Activated CD4-positive, alpha-beta T cell treated with anti-CD3 and anti-CD28 coated beads, Interleukin-2, amount 10 ng/mL, durations not matched to agents 24 days and 14 days (primary cell): ENCODE data around the gene RGS21. TPM values are rescaled to one million over a fixed set of nuclear protein-coding genes. Genes with fewer than 3 reads are reported as not detected.

Source experiments
- DNase-seq: peaks from one replicate; pipeline ENCODE4 v3.0.0; 2022
- H3K27ac Mint-ChIP-seq: one replicate; pipeline ENCODE4 v1.8.0; 2022; ENCODE audit warnings: mild to moderate bottlenecking, mixed read lengths
- H3K27me3 Mint-ChIP-seq: one replicate; pipeline ENCODE4 v1.8.0; 2022; ENCODE audit warnings: mixed read lengths
- H3K36me3 Mint-ChIP-seq: one replicate; pipeline ENCODE4 v1.8.0; 2022; ENCODE audit warnings: low read depth, mild to moderate bottlenecking, mixed read lengths
- H3K4me1 Mint-ChIP-seq: one replicate; pipeline ENCODE4 v1.8.0; 2021; ENCODE audit warnings: mixed read lengths
- H3K4me3 Mint-ChIP-seq: one replicate; pipeline ENCODE4 v1.8.0; 2022; ENCODE audit warnings: mild to moderate bottlenecking, moderate library complexity, mixed read lengths
- H3K9me3 Mint-ChIP-seq: one replicate; pipeline ENCODE4 v1.8.0; 2021; ENCODE audit warnings: mixed read lengths
- intact Hi-C: fragments of 100-400 bp; cut with micrococcal nuclease; formaldehyde crosslinking; loops from one replicate; pipeline ENCODE4 v1.15.1; 2023
- total RNA-seq: library from RNA; stranded (reverse); gene quantifications from 2 replicates; pipeline ENCODE4 v1.2.3, GENCODE V29; 2022

RGS21 gene
- total RNA-seq, 1 donor from 2014 or later, result not detected

DNA sequence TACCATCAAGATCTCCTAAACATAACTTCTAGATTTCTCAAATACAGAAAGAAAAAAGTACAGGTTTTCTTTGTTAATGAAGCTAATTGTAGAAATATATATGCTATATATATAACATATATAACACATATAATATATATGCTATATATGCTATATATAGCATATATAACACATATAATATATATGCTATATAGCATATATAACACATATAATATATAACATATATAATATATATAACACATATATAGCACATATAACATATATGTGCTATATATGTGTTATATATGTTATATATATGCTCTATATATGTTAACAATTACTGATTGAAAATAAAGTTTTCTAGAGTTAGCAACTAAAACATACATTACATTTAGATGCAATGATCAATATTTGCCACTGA, 34.8 kb downstream of the RGS21 start:
- intact Hi-C loops, result no loop called here

DNA sequence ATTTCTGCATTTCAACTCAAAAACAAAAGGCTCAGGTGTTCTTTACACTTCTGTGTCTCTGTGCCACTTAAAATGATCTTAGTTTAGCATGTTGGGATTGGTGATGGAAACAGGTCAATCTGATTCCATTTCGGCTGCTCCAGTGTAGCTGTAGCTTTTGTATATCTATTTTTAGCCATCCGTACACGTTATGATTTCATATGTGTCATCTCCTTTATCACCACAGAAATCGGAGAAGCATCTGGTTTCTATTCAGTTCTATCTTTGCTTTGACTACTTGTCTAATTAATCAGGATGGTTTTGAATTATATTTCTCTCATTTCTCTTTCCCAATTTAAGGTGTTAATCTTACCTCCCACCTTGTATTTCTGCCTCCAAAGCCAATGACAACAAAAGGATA, 41.1 kb downstream of the RGS21 start:
- DNase-seq, result no peak
- no peaks in the 10 kb centered on the region for H3K4me1 Mint-ChIP-seq
- intact Hi-C loops, result no loop called here
- H3K4me3 Mint-ChIP-seq, result no peak overlapping the region
- H3K36me3 Mint-ChIP-seq, result no peaks in the 10 kb centered on the region
- H3K27ac Mint-ChIP-seq, result no peak overlapping the region
- no peaks in the 10 kb centered on the region for H3K27me3 Mint-ChIP-seq
- no peaks in the 10 kb centered on the region for H3K9me3 Mint-ChIP-seq

More for the DNA sequence above, 34.8 kb downstream of the RGS21 start:
- Mint-ChIP-seq H3K27ac (no peak overlapping the region), H3K4me3 (no peak overlapping the region), H3K9me3 (no peaks in the 10 kb centered on the region), H3K27me3 (no peaks in the 10 kb centered on the region), H3K36me3 (no peaks in the 10 kb centered on the region), H3K4me1 (no peaks in the 10 kb centered on the region)
- DNase-seq, result no peak

DNA sequence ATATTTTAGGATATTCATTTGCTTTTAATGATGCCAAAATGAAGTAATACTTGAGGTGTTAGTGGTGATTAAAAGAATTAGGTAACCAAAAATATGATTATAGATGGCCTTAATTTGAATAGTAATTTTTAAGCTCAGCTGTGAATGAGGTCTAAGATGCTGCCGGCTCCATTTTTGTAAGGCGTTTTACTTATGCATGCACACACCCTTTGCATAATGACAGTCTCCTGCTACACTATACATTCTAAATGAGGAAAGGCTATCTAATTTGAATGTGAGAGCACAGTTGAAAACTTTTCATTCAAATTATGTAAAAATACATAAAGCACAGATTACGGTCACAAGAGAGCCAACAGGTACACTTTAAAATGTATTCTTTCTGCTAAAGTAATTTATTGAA, 41.6 kb downstream of the RGS21 start:
- DNase-seq, result no peak
- Mint-ChIP-seq H3K4me3 (no peak overlapping the region), H3K27me3 (no peaks in the 10 kb centered on the region), H3K9me3 (no peaks in the 10 kb centered on the region), H3K4me1 (no peaks in the 10 kb centered on the region), H3K27ac (no peak overlapping the region), H3K36me3 (no peaks in the 10 kb centered on the region)
- intact Hi-C loops, result no loop called here

DNA sequence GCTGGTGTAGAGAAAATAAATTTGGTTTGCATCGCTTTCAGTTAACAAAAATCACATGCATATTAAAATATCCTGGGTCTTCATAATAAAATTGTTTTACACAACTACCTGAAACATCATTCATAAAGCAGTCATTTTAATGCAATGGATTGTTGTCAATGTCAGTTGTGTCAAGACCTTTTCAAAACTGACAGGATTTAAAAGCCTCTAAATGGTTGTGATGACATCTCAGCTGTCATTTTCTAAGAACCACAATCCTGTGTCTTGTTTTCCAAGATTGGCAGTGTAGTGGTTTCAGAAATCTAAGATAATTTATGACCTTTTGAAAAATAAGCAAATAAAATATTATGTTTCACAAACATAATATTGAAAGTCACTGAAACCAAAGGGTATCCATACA, 42.0 kb downstream of the RGS21 start:
- no peaks in the 10 kb centered on the region for H3K36me3 Mint-ChIP-seq
- H3K27me3 Mint-ChIP-seq, result no peaks in the 10 kb centered on the region
- no peaks in the 10 kb centered on the region for H3K9me3 Mint-ChIP-seq
- intact Hi-C loops, result no loop called here
- DNase-seq, result no peak
- no peak overlapping the region for H3K4me3 Mint-ChIP-seq
- no peaks in the 10 kb centered on the region for H3K4me1 Mint-ChIP-seq
- H3K27ac Mint-ChIP-seq, result no peak overlapping the region

DNA sequence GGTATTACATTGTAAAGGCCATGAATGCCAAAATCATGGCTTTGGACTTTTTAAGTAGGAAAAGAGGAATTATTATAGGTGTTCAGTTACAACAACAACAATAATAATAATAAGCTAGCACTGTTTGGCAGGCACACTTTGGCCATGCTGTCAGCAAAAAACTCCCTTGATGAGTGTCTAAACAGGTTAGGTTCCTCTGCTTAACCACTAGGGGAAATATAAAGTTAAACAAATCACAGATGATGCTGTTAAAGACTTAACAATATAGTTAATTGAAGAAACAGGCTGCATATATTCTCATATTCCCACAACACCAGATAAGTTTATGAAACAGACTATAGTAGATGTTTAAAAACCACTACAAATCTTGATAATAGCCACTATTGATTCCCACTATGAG, 46.4 kb downstream of the RGS21 start:
- intact Hi-C loops, result no loop called here
- Mint-ChIP-seq H3K4me1 (no peaks in the 10 kb centered on the region), H3K36me3 (no peaks in the 10 kb centered on the region), H3K27me3 (no peaks in the 10 kb centered on the region), H3K27ac (no peak overlapping the region), H3K9me3 (no peaks in the 10 kb centered on the region), H3K4me3 (no peak overlapping the region)
- no peak for DNase-seq

DNA sequence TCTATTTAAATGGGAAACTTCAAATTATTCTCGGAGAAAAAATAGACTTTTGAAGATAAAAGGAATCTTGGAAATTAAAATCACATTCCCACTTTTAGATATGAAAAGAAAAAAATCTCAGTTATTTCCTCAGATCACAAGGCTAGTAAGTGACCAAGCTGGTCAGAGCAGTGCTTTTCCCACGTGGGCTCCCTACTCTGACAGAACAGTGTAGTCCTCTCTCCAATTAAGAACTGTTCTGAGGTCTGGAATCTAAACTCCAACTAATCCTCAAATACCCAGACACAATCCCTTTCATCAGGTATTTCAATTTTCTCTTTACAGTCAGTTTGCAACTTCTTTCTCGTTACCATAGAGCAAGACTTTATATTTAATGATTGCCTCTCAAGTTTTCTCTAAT, 50.6 kb downstream of the RGS21 start:
- DNase-seq, result no peak
- Mint-ChIP-seq H3K9me3 (no peaks in the 10 kb centered on the region), H3K4me1 (no peaks in the 10 kb centered on the region), H3K36me3 (no peaks in the 10 kb centered on the region), H3K27me3 (no peaks in the 10 kb centered on the region), H3K4me3 (no peak overlapping the region), H3K27ac (no peak overlapping the region)
- intact Hi-C loops, result no loop called here

DNA sequence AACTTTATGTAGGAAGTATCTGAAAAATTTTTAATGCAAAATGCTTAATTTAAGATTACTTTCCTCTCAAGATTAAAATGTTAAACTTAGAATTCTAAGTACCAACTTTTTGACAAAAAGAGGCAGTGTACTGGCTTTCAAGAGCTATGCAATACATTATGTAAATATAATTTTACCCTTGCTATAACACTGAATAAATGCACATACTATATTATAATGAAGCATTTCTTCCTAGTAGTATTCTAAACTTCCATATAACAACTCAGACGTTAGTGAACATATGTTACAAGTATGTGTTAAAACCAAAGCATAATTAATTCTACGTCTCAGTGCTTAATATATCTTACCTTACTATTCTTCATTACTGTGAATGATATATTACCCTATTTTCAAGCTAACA, 58.5 kb downstream of the RGS21 start:
- H3K27me3 Mint-ChIP-seq, result no peaks in the 10 kb centered on the region
- intact Hi-C loops, result no loop called here
- H3K36me3 Mint-ChIP-seq, result no peaks in the 10 kb centered on the region
- H3K4me1 Mint-ChIP-seq, result no peaks in the 10 kb centered on the region
- no peak for DNase-seq
- H3K9me3 Mint-ChIP-seq, result no peaks in the 10 kb centered on the region
- H3K27ac Mint-ChIP-seq, result no peak overlapping the region
- no peak overlapping the region for H3K4me3 Mint-ChIP-seq

DNA sequence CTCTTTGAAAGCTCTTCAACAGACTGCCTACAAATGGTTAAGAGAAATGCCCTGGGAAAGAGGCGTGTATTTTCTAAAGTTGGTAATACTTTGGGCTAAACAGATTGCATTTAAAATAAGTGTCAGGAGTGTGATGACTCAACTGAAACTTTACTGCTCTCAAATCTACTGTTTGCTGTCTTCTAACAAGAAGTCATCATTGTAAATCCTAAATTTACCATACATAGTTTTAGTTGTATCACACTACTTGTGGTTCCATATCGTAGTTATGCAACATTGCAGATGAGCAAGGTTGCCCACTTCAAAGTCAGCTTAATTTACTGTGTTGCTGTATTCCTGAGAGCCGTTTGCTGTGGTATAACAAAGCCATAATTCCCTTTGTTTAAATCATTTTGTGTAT, 59.6 kb downstream of the RGS21 start:
- H3K9me3 Mint-ChIP-seq, result no peaks in the 10 kb centered on the region
- no peak overlapping the region for H3K27ac Mint-ChIP-seq
- intact Hi-C loops, result no loop called here

DNA sequence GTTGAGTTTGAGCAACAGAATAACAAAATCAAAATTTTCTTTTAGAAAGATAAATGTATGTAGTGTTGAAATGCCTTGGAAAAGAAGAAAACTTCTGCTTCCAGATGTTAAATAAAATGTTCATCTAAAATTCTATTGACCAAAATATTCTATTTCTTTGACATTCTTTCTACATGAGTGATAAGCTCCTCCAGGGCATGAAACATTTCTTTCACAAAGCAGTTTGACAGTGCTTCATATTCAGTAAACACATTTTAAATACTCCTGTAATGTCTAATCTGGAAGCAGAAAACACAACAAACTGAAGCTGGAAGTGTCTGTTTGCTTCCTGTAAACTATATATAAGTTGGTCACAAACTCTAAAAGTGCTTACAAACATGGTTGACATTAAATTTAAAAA, 61.5 kb downstream of the RGS21 start:
- no peak overlapping the region for H3K4me3 Mint-ChIP-seq
- H3K27ac Mint-ChIP-seq, result no peak overlapping the region
- H3K9me3 Mint-ChIP-seq, result no peaks in the 10 kb centered on the region
- DNase-seq, result no peak
- intact Hi-C loops, result no loop called here
- H3K27me3 Mint-ChIP-seq, result no peaks in the 10 kb centered on the region
- H3K4me1 Mint-ChIP-seq, result no peaks in the 10 kb centered on the region
- no peaks in the 10 kb centered on the region for H3K36me3 Mint-ChIP-seq

More for the DNA sequence above, 59.6 kb downstream of the RGS21 start:
- Mint-ChIP-seq H3K36me3 (no peaks in the 10 kb centered on the region), H3K27me3 (no peaks in the 10 kb centered on the region), H3K4me3 (no peak overlapping the region), H3K4me1 (no peaks in the 10 kb centered on the region)
- no peak for DNase-seq

DNA sequence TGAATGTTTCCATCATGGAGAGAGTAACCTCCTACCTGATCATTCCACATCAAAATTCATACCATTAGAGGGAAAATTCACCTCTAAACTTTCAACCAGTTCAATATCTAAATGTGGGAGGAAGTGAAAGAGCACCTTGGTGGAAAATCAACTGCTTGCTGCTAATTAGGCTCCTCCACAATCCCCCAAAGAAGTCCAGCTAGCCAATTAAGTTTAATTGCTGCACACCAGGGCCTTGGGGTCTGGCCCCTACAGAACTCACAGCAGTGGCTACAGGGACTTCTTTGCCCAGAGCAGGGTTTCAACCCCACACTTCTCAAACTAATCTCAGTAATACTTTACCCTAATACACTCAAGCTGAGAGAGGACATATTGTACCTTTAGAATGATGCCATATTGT, 62.1 kb downstream of the RGS21 start:
- no peaks in the 10 kb centered on the region for H3K27me3 Mint-ChIP-seq
- H3K9me3 Mint-ChIP-seq, result no peaks in the 10 kb centered on the region
- H3K4me1 Mint-ChIP-seq, result no peaks in the 10 kb centered on the region
- no peak overlapping the region for H3K4me3 Mint-ChIP-seq
- no peak for DNase-seq
- H3K27ac Mint-ChIP-seq, result no peak overlapping the region
- intact Hi-C loops, result no loop called here
- no peaks in the 10 kb centered on the region for H3K36me3 Mint-ChIP-seq

DNA sequence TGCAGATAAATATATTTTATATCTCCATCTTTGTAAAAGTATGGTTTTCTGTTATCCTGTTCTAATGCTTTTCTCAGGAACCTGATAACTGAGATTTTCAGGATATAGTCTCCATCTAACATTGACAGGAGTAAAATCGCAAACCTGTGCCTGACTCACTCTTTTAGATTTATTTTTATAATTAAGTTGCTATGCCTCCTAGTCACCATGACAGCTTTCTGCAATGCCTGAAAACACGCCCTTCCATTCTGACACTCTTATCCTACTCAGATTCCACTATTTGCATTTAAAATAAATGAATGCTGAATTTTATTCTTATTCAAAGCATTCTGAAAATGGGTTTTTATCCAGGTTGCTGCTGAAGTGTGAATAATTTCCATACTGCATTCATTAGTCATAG, 62.8 kb downstream of the RGS21 start:
- Mint-ChIP-seq H3K36me3 (no peaks in the 10 kb centered on the region), H3K27ac (no peak overlapping the region), H3K4me1 (no peaks in the 10 kb centered on the region), H3K4me3 (no peak overlapping the region), H3K27me3 (no peaks in the 10 kb centered on the region), H3K9me3 (no peaks in the 10 kb centered on the region)
- DNase-seq, result no peak
- intact Hi-C loops, result no loop called here

DNA sequence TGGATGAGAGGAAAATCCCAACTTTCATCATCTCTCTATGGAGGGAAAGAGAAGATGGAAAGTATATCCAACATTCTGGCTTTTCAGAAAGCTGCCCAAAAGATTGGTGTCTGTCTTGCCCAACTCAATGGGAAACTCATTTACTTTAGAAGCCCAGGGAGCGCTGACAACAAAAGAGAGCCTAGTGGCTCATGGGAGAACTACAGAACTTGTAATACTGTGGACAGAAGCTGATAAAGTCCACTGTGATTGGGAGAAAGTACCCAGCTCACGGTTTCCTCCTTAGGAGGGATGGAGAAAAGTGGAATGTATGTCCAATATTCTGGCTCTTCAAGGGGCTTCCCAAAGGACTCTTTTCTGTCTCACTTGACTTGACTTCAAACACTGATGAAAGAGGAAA, 66.0 kb downstream of the RGS21 start:
- no peaks in the 10 kb centered on the region for H3K36me3 Mint-ChIP-seq
- no peak overlapping the region for H3K4me3 Mint-ChIP-seq
- no peak for DNase-seq
- H3K27ac Mint-ChIP-seq, result no peak overlapping the region
- peaks cover 2% of the 10 kb centered on the region for H3K4me1 Mint-ChIP-seq
- no peaks in the 10 kb centered on the region for H3K9me3 Mint-ChIP-seq
- H3K27me3 Mint-ChIP-seq, result no peaks in the 10 kb centered on the region
- intact Hi-C loops, result no loop called here

DNA sequence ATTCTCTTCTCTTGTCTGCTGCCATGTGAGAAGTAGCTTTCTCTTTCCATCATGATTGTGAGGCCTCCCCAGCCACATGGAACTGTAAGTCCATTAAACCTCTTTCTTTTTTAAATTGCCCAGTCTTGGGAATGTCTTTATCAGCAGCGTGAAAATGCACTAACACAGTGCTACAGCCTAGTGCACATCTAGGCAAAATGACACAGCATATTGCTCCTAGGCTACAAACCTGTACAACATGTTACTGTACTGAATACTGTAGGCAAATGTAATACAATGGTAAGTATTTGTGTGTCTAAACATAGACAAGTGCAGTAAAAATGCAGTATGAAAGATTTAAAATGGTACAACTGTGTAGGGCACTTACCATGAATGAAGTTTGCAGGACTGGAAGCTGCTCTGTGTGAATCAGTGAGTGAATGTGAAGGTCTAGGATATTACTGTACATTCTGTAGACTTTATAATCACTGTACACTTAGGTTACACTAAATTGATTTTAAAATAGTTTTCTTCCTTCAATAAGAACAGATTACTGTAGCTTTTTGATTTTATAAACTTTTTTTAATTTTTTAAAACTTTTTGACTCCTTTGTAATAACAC, 69.4 kb downstream of the RGS21 start:
- Mint-ChIP-seq H3K9me3 (no peaks in the 10 kb centered on the region), H3K27me3 (no peaks in the 10 kb centered on the region), H3K4me1 (peaks cover 2% of the 10 kb centered on the region), H3K4me3 (no peak overlapping the region), H3K36me3 (no peaks in the 10 kb centered on the region), H3K27ac (no peak overlapping the region)
- intact Hi-C loops, result no loop called here
- DNase-seq, result no peak

DNA sequence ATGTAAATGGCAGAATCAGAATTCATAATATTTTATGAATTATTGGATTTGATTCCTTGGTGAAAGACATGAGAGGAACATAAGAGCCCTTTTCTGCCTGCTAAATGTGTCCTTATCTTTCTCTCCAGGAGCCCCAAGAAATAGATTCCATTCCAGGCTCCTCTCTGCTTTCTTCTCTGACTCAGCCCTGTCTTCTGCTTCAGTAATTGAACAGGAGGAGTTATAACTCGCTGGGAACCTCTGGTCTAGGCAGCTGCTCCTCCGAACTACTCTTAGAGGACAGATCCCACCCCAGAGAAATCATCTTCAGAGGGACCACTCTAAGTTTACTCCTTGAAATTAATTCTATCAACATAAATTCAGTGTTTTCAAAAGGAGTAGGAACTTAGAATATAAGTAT, 78.4 kb downstream of the RGS21 start:
- H3K9me3 Mint-ChIP-seq, result no peaks in the 10 kb centered on the region
- no peak overlapping the region for H3K27ac Mint-ChIP-seq

DNA sequence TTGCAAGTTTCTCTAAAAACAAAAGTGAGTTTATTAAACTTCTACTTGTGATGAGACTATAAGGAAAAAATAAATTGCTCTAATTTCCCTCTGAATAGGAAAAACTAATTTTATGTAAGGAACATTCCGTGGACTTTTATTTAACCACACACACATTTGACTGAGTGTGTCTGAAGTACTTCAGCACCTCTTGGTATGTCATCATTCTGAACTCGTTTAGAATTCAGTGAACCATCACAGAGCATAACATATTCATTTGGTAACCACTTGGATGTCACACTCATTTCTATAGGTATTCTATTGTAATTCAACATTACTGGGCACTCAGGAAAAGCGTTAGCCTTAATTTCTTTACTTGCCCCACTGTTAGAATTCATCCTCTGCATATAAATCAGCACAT, 79.1 kb downstream of the RGS21 start:
- Mint-ChIP-seq H3K4me3 (no peak overlapping the region), H3K4me1 (no peaks in the 10 kb centered on the region), H3K9me3 (no peaks in the 10 kb centered on the region), H3K36me3 (no peaks in the 10 kb centered on the region), H3K27ac (no peak overlapping the region), H3K27me3 (no peaks in the 10 kb centered on the region)
- DNase-seq, result no peak
- intact Hi-C loops, result no loop called here

More for the DNA sequence above, 78.4 kb downstream of the RGS21 start:
- no peak for DNase-seq
- Mint-ChIP-seq H3K4me3 (no peak overlapping the region), H3K4me1 (no peaks in the 10 kb centered on the region), H3K27me3 (no peaks in the 10 kb centered on the region), H3K36me3 (no peaks in the 10 kb centered on the region)
- intact Hi-C loops, result no loop called here
